CD4-positive, alpha-beta T cell treated with Interleukin-6 for 4 hours (primary cell): ENCODE results near the gene RGS1.

Experiments
- DNase-seq: peaks from one replicate; pipeline ENCODE4 v3.0.0-alpha.2; 2020; ENCODE audit warnings: mixed read lengths

The RGS1 gene

DNA sequence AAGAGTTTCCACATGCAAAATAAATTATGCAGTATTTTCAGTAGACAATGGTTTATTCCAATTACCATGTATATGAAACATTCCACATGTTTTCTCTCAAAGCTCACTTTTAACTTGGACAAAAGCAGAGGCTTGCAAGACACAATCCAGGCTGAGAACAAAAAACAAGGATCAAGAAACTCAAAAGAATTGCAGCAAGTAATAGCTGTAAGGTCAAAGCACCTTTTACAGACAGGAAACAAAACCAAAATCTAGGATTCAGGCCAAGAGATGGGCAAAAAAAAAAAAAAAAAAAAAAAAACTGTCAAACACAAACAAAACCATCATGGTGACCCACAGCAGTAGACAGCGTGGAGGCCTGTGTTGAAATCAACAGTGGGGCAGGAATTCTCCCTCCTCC is 9.3 kb downstream of the RGS1 start:
- DNase-seq: no peak

DNA sequence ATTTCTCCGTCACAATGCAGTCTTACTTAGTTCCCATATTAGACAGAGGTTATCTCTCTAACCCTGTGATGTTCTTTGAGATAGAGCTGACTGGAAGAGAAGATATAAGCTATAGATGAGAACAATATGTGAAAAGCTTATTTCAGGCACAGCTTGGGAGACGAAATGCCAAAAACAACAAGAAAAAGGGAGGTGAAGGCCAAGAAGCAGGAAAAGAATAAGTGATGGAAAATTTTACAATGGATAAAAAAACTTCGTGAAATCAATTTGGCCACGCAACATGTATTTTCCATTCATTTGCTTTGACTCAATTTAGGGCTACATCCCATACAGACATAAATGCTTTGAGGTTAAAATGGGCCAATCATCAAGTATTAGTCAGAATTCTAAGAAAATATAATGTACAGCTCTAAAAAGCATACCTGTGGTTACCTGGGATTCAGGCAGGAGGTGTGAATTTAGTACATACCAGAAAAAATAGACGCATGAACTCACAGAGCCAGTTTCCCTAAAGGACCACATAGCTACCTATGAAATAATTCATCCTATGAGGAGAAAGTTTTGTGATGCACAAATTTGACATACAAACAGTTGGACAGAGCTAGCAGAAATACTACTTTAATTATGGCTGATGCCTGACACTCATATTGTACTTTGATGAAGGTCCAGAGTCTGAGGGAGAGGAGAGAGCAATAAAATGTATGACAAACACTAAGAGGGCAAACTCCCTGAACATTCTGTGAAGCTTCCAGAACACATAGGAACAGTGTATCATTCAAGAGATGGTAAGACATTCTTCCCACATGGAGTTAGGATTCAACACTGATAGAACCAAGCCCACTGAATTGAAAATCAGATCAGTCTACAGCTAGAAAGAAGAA is 12.1 kb downstream of the RGS1 start:
- no peak for DNase-seq

- DNase-seq: no peak
Observed at GRCh38 chr1:192588546-192588945, 13.0 kb downstream of the RGS1 start.

GRCh38 chr1:192589813-192590212 is 14.2 kb downstream of the RGS1 start:
- DNase-seq: no peak

DNA sequence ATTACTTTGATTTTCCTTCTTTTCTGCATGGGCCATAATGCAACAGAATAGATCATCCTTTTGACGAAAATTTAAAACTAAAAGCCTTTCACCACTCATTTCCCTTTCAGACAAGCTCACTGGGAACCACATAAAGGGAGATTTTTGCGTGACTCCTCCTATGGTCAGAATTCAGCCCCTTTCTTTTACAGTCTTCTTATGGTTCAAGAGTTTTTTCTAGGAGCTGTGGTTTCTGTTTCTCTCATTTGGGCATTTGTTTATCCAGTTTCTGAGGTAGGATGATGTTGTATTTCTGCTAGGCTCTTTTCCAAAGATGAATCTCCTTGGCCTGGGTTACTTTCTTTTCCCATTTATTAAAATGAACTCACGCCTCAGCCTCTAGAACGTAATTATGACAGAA is 16.9 kb downstream of the RGS1 start:
- no peak for DNase-seq

GRCh38 chr1:192592981-192593708 is 17.6 kb downstream of the RGS1 start:
- no peak for DNase-seq

GRCh38 chr1:192595299-192595698 is 19.7 kb downstream of the RGS1 start:
- DNase-seq: no peak

DNA sequence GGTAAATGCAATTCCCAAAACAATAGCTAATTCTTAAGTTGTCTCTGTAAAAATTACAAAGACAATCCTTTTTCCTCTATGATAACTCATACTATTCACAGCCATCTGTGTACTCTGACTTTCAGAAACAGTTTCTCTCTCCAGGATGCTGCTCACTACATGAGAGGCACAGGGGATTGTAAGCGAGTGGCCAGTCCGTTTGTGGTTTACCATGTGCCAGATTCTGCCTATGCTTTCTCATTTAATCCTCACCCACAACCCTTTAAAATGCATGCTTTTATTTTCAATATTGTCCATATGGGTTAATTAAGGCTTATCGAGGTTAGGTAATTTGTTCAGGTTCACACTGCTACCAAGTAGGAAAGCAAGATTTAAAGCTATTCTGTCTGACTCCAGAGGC is 23.0 kb downstream of the RGS1 start:
- no peak for DNase-seq

GRCh38 chr1:192600275-192600674 is 24.7 kb downstream of the RGS1 start:
- DNase-seq: no peak

DNA sequence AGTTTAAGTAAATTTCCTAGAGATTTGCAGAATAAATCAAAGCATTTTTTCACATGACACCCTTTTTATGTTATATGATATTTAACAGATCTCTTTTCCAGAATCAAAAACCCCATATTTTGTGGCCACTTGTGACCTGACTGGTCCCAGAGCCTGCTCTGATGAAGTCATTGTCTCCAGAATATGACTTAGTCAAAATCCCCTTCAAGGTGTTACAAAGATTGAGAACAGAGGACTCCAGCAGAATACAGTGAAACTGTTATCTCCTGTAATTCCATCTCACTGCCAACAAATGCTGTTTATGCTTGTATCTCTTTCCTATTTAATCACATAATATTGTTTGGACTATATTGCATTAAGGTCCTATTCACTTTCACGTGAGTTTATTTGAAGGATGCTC is 25.6 kb downstream of the RGS1 start:
- DNase-seq: no peak

- DNase-seq: no peak
Observed at GRCh38 chr1:192601567-192601966, 26.0 kb downstream of the RGS1 start.

DNA sequence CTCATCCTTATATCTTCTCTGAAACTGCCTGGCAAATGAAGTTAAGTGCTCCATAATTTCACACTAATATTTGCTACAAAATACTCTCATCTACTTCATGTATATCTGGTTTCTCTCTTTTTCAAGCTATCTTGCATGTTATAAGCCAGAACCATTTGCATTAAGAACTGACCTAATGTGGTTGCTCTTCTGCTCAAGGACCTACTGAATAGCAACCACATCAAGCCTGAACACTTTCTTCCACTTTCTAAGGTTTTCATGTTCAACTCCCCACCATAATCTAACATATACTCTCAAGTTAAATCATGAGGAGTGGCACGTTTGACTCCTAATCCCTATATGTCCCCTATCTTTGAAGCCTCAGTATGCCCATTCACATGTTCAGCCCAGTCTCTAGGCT is 27.2 kb downstream of the RGS1 start:
- DNase-seq: no peak

DNA sequence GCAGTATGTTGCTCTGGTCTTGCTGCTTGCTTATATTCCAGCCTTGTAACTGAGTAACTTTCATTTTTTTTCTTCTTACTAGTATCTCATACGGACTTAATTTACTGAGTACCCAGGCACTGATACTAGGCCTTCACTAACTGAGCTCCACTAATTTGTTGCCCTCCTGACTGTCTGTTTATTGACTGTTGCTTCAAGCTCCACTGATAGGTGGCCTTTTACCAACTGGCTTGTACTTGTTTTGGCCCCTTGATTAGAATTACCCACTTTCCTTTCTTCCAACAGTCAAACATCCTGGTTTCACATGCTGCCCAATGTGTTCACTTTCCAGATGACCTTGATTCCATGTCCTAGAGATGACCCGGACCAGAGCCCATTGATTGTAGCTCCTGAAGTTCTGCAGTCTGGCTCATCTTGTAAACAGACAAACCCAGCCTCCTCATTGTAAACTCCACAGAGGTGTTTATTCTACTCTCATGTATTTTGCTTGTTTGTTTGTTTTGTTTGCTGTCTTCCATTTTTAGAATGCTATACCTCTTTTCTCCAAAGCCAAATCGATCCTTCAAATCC is 27.7 kb downstream of the RGS1 start:
- no peak for DNase-seq

- DNase-seq: no peak
Observed at GRCh38 chr1:192604979-192605620, 29.5 kb downstream of the RGS1 start.

DNA sequence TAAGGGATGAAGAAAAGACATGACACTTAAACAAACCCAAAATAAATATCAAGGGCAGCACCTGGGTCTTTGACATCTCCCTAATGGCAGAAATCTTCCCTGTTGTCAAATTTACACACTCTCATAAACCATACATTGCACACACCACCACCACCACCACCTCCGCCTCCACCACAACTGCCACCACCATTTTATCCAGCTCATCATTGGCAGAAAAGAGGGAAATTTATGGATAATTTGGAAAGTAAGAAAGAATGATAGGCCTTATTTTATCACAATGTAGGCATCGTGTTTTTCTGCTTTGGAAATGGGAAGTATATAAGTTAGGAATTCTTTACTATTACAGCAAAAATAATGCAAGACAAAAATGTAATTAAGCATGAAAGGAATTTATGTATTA is 33.1 kb downstream of the RGS1 start:
- no peak for DNase-seq

- peak; percentile 71 for DNase-seq
Observed at GRCh38 chr1:192609110-192610079, 33.8 kb downstream of the RGS1 start.

GRCh38 chr1:192610112-192610889 is 34.7 kb downstream of the RGS1 start:
- no peak for DNase-seq

- no peak for DNase-seq
Observed at GRCh38 chr1:192615055-192615454, 39.5 kb downstream of the RGS1 start.

DNA sequence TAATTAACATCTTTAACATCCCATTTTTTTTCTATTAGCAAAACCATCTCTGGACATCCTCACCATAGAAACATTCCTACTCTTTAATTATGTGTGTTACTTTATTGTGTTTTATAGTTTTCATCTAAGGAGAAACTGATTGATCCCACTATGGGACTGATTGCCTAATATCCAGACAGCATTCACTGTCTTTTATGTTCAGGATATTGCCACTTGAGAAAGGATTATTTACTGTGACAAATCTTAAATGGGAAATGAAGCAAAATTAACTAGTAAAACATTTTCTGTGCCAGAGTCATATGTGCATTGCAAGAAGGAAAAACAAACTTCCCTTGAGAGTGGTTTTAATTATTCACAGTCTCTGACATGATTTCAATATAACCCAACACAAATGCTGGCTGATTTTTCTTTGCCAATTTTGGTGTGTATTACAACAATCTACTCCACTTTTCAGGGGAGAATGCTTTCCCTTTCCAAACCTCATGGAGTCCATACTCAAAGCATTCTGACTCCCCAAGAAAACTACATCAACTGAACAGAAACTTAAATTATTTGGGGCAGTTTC is 44.6 kb downstream of the RGS1 start:
- DNase-seq: no peak

DNA sequence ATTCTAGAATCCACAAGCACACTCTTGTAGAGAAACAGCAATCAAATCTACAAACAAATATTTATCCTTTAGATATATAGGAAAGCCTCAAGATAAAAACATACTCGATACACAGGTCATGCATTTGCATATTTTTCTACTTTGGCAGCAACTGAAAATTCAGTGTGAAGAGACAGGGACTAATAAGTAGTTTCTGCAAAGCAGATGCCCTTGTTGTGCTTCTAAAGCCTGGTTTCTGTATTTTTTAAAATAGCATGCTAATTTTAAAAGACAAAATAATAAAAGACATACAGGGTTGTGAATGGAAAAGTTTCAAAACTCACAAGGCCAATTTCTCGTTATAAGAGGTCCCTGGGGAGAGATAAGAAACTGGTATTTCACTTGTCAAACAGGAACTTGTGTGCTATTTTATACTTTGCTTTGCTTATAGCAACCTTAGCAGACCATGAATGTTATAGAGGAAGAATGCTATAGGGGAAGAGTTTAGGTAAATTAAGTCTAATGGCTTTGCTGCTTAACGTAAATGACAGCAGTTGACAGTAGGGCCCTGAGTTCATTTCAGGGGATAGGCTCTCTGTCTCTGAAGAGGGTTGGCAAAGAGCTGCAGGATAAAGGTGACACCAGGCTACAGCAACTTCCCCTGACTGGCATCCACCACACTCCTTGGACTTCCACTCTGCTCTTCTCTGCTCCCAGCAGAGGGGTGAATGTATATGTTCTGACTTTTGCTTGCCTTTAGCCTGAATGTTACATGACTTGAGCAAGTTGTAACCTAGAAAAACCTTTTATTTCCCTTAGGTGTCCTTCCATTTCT is 51.0 kb downstream of the RGS1 start:
- no peak for DNase-seq
